GM12875 (cell line): ENCODE measurements around the gene TRAPPC3.

Experiments used
- H3K4me3 ChIP-seq: one replicate; pipeline ENCODE4 v1.5.1; 2011; ENCODE audit warnings: low read depth, low read length, control low read depth
- CTCF ChIP-seq: IDR thresholded peaks from 2 replicates; pipeline ENCODE4 v1.5.1; 2011; ENCODE audit warnings: low read depth, mild to moderate bottlenecking, control low read depth, inconsistent platforms, low read length, moderate library complexity, borderline replicate concordance; ENCODE audit not compliant: insufficient read depth

Gene TRAPPC3

GRCh38 chr1:36097693-36098585 is 51.3 kb downstream of the TRAPPC3 start:
- no peak overlapping the region for H3K4me3 ChIP-seq
- no peak for TF ChIP-seq CTCF

GRCh38 chr1:36096500-36097432 is 52.5 kb downstream of the TRAPPC3 start:
- H3K4me3 ChIP-seq, result no peak overlapping the region
- peak; percentile 27; the same call in 1 of the 2 replicates for TF ChIP-seq CTCF

- no peak for TF ChIP-seq CTCF
- H3K4me3 ChIP-seq, result no peak overlapping the region
Observed at GRCh38 chr1:36095760-36096405, 53.4 kb downstream of the TRAPPC3 start.

- TF ChIP-seq CTCF, result no peak
- H3K4me3 ChIP-seq, result no peak overlapping the region
Observed at GRCh38 chr1:36094621-36095061, 54.6 kb downstream of the TRAPPC3 start.

DNA sequence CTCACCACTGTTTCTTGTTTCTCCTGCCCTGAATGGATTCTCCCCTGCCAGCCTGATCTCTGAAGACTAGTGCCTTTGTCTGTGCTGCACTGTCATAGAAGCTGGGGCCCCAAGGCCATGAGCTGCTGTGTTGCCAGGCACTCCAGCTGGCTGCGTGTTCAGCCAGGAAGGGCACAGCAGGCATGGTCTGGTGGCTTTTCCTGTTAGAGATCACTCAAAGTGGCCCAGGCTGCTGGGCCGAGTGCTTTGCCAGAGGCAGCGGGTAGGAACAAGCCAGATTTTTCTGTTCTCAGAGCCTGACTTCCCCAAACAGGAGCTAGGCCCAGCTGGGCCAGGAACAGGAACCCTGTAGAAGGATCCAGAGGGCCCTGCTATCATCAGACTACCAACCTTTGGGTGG is 55.4 kb downstream of the TRAPPC3 start:
- TF ChIP-seq CTCF, result no peak
- no peak overlapping the region for H3K4me3 ChIP-seq

DNA sequence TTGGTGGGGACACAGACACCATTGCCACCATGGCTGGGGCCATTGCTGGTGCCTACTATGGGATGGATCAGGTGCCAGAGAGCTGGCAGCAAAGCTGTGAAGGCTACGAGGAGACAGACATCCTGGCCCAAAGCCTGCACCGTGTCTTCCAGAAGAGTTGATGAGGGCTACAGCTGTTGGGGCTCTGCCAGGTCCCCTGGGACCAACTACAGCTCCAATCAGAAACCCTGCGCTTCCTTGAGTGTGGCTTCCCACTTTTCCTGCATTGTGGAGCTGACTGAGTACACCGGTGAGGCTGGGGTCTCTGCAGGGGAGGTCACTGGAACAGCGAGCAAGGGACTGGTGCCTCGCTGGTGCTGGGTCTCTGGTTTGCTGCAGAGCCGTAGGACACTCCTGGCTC is 56.1 kb downstream of the TRAPPC3 start:
- TF ChIP-seq CTCF, result no peak
- no peak overlapping the region for H3K4me3 ChIP-seq
